Lung microvascular endothelial cell (primary cell): Measurements from ENCODE around the gene SPATA13. TPM values are rescaled to one million over a fixed set of nuclear protein-coding genes. Genes with fewer than 3 reads are reported as not detected.
"Not testable (repeated sequence)": the region's sequence is repeated elsewhere in the genome, so short reads cannot be mapped to it uniquely, and the experiment has no call there.

Experiments used
- DNase-seq, 2 donors: peaks; one replicate each; pipeline versions ENCODE4 v3.0.0 to v3.0.0-alpha.2; 2010; ENCODE audit warnings: low read depth in 2 of 2
- total RNA-seq: library from RNA; depleted of rRNA; stranded (reverse); fragments of >200 nt; gene quantifications from 2 replicates; pipeline ENCODE4 v1.2.1, GENCODE V29; 2014

Gene SPATA13
- total RNA-seq: 0.99 and 3.3 TPM in 2 replicates

- peak; percentile 90 to 93 for DNase-seq
These were observed at the start of gene SPATA13 for GRCh38 chr13:24160458-24161009. Gene SPATA13, plus strand, starts transcription at chr13:24160720. Its CDS starts 62,210 bp downstream, at chr13:24222930.

GRCh38 chr13:24112791-24113190 lies 47.7 kb upstream of the SPATA13 start:
- no peak for DNase-seq

- no peak for DNase-seq
These were observed 44.8 kb upstream of the SPATA13 start for GRCh38 chr13:24115671-24116070.

GRCh38 chr13:24116131-24116530 lies 44.4 kb upstream of the SPATA13 start:
- no peak for DNase-seq

- no peak for DNase-seq
These were observed 41.9 kb upstream of the SPATA13 start for GRCh38 chr13:24118576-24118975.

GRCh38 chr13:24119626-24120508 lies 40.7 kb upstream of the SPATA13 start:
- peak in 1 of 2 donors; percentile 27 for DNase-seq

GRCh38 chr13:24122045-24122444 lies 38.5 kb upstream of the SPATA13 start:
- DNase-seq: not testable (repeated sequence)

GRCh38 chr13:24122569-24122968 lies 38.0 kb upstream of the SPATA13 start:
- no peak for DNase-seq

- no peak for DNase-seq
These were observed 36.8 kb upstream of the SPATA13 start for GRCh38 chr13:24123761-24124160.

GRCh38 chr13:24124789-24125476 lies 35.6 kb upstream of the SPATA13 start:
- DNase-seq: peak in 1 of 2 donors; percentile 45

- no peak for DNase-seq
These were observed 33.3 kb upstream of the SPATA13 start for GRCh38 chr13:24127116-24127631.

- DNase-seq: no peak
These were observed 32.4 kb upstream of the SPATA13 start for GRCh38 chr13:24128112-24128511.

GRCh38 chr13:24128962-24129361 lies 31.6 kb upstream of the SPATA13 start:
- DNase-seq: no peak

GRCh38 chr13:24129914-24130774 lies 30.4 kb upstream of the SPATA13 start:
- DNase-seq: no peak

GRCh38 chr13:24131749-24132148 lies 28.8 kb upstream of the SPATA13 start:
- no peak for DNase-seq

GRCh38 chr13:24133021-24133795 lies 27.3 kb upstream of the SPATA13 start:
- no peak for DNase-seq

GRCh38 chr13:24134231-24134630 lies 26.3 kb upstream of the SPATA13 start:
- no peak for DNase-seq

- no peak for DNase-seq
These were observed 25.8 kb upstream of the SPATA13 start for GRCh38 chr13:24134757-24135156.

- DNase-seq: peak in 1 of 2 donors; percentile 54
These were observed 24.7 kb upstream of the SPATA13 start for GRCh38 chr13:24135674-24136300.

- no peak for DNase-seq
These were observed 21.6 kb upstream of the SPATA13 start for GRCh38 chr13:24138911-24139310.
